ENCODE data around the gene LGMN.
"Not testable (repeated sequence)": the region's sequence is repeated elsewhere in the genome, so short reads cannot be mapped to it uniquely, and the experiment has no call there.

The LGMN gene

DNA sequence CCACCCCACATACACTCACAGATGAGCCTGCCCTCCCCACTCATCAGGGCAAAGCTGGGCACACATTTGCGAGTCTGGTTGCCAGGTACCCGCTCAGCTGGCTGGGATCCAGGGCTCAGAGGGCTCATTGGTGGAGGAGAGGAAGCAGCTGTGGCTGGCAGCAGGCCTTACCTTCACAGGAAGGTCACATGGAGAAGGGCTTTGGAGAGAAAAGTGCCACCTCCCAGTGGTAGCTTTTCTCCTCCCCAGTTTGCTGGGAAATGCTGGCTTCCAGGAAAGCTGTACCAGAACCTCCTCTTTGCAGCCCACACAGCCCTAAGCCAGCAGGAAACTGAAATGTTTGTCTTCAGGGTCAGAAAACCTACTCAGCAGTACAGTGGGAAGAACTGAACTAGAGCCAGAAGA is 55.6 kb downstream of the LGMN start:
- DNase-seq, result peak; percentile 5

GRCh38 chr14:92690171-92691011 is 58.0 kb downstream of the LGMN start:
- peak; percentile 74 for DNase-seq

GRCh38 chr14:92688434-92689375 is 59.7 kb downstream of the LGMN start:
- DNase-seq, result peak; percentile 88

GRCh38 chr14:92687681-92688433 is 60.6 kb downstream of the LGMN start:
- DNase-seq, result peak; percentile 68

DNA sequence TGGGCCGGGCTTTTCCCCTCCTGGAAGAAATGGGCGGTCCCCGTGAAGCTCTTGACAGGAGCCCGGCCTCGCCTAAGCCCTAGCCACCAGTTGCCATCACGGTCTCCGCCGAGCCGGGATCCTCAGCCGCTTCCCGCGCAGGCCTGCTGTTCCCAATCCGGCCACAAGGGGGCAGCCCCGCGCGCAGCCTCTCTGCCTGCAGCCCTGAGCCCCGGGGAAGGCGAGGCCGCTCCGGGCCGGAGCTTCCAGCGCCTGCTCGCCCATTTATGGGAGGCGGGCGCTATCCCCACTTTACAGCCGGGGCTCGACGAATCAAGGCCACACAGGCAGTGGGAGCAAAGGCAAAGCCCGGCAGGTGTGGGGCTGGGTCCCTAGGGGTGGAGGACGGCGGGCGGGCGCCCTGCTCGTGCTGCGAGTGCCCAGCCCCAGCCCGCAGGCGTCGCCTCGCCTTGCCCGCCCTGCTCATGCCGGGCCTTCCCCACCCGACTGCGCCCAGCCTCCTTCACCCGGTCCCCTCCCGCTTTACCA is 61.5 kb downstream of the LGMN start:
- DNase-seq, result peak; percentile 93

- DNase-seq, result no peak
These were observed 62.0 kb downstream of the LGMN start for GRCh38 chr14:92686411-92686899.

DNA sequence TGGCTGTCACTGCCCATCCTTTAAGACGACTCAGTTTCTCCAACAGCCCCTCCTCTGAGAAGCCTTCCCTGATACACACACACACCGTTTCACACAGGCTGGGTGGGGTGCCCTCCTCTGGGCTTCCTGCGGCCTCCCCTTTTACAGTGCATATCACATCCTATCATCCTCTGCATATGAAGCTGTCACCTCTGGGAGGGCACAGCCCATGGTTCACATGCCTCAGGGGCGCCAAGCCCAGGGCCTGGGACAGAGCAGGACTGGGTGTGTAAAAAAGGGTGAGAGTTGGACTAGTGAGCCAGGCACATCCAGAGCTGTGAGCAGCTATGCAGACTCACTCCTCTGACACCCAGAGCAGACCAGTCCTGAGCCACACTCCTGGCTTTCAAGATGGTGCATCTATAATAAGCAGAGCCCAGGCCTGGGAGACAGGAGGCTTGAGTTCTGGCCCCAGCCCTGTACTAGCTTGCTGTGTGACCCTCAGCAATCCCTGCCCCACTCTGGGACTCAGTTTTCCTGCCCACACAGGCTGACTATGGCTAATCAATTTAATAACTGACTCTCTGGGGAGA is 62.6 kb downstream of the LGMN start:
- no peak for DNase-seq

DNA sequence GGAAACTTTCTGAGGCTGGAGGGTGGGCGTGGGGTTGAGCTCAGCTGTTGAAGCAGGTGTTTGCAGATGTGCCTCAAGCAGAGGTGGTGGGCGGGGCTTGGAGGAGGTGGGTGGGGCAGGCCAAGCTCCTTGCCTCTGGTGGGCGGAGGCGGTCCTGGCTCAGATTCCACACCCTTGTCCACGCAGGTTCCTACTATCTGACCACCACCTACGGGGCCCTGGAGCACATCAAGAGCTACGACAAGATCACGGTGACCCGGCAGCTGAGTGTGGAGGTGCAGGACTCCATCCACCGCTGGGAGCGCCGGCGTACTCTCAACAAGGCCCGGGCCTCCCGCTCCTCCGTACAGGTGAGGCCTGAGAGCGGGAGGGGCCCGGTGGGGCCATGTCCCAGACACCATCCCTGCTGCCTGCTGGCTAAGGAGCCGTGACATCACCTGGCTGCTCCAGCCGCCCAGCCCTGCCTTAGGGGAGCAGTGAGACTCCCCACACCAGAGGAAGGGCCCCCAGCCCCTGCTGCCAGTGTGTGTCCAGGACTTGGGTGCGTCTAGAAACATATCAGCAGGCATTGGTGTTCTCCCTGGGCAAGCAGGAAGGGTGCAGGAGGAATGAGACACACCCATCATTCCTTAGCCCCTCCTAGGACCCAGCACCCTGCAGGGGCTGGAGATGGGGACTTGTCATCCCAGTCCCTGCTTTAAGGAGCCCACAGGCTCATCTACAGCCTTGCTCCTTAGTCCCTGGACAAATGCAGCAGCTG is 63.4 kb downstream of the LGMN start:
- DNase-seq, result no peak

GRCh38 chr14:92683041-92683440 is 65.4 kb downstream of the LGMN start:
- DNase-seq, result no peak

- peak; percentile 80 for DNase-seq
These were observed 67.4 kb downstream of the LGMN start for GRCh38 chr14:92680781-92681650.

GRCh38 chr14:92680330-92680729 is 68.1 kb downstream of the LGMN start:
- DNase-seq, result not testable (repeated sequence)

GRCh38 chr14:92679246-92679645 is 69.2 kb downstream of the LGMN start:
- no peak for DNase-seq

- DNase-seq, result no peak
These were observed 69.7 kb downstream of the LGMN start for GRCh38 chr14:92678766-92679165.

GRCh38 chr14:92677955-92678354 is 70.5 kb downstream of the LGMN start:
- DNase-seq, result no peak

DNA sequence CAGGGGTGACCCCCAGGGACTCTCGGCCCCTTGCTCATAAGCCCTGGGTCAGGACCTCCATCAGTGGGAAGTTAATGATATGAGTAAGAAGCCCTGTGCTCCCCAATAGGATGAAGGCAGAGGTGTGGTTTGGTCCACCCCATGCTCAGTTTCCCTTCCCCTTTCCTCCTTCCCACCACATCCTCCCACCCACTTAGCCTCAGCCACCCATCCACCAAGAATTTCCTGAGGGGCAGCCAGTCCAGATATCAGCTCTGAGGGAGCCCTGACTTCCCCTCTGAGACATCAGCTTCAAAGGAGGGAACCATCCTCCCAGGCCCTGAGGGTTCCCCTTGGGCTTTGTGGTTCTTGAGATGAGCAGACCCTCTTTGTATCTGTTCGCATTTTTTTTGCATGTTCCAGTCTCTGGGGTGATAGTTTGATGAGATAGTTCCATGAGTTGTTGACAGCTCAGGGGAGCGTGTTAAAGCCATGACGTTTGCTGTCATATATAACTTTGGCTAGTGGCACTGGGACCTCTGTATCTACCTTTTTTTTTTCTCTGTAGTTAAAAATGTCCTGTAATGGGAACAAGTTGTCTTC is 71.2 kb downstream of the LGMN start:
- no peak for DNase-seq

DNA sequence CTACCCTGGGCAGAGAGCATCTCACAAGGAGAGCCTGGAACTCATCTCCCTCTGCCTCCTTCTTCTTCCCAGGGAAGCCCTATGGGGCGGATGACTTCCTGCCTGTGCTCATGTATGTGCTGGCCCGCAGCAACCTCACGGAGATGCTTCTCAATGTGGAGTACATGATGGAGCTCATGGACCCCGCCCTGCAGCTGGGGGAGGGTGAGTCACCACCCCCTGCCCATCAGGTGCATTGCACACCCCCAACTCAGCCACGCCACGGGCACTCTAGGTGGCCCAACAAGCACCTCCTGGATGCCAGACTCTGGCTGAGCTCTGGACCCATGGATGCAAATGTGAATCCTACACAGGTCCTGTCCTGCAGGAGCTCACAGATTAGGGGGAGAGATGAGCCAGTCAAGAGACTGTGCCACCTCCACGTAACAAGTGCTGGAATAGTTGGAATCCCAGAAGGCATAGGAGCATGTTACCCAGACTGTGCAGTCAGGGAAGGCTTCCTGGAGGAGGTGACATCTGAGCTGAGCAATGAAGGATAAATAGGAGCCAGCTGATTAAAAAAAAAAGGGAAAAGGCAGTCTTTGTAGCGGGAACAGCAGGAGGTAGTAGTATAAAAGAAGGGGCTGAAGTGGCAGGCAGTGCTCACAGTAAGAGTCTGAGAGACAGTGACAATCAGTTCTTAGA is 71.9 kb downstream of the LGMN start:
- DNase-seq, result no peak

- DNase-seq, result no peak
These were observed 72.5 kb downstream of the LGMN start for GRCh38 chr14:92675976-92676375.

DNA sequence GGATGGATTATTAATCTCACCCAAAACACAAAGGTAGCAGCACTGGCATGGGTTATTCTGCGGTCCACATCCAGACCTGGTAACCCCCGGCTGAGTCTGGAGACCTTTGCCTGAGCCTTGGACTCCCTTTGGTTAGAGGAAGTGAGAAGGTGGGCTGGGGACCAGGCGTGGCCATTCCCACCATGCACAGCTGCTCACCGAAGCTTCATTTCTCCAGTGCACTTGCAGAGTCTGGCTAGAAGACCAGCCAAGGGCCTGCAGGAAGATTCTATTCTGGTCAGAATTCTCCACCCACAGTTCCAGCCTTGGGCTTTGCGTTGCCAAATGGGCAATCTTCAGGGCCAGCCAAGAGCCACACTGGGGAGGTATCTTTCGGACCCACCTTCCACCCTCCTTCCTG is 73.0 kb downstream of the LGMN start:
- no peak for DNase-seq

GRCh38 chr14:92673601-92674150 is 74.8 kb downstream of the LGMN start:
- DNase-seq, result peak; percentile 14

Measured in NCI-H82 (cell line).